GM12878 (cell line): ENCODE results near the gene SCRN2. TPM values are rescaled to one million over a fixed set of nuclear protein-coding genes. Genes with fewer than 3 reads are reported as not detected.
A peak's percentile ranks its signal among the peaks of the same experiment; 100 is the strongest.

Source experiments
- ATAC-seq: fragments of 200-7000 bp; cut with Tn5 transposase; 3 replicates; pipeline ENCODE4 v1.9.1; 2020; ENCODE audit warnings: mild to moderate bottlenecking, moderate library complexity
- BruUV-seq: library from RNA; stranded (reverse); fragments of 400-500 nt; replicated peaks from 2 replicates; lab custom pipeline; 2021; lab: Mats Ljungman, UMichigan
- CTCF ChIA-PET: fragments of 300-600 bp; sonication (Branson Sonifier 250); formaldehyde crosslinking; extraction: SDS; loops from one replicate; lab custom pipeline; 2021; ENCODE audit warnings: inconsistent platforms; lab: Yijun Ruan, JAX
- POLR2A ChIA-PET: fragments of 350-600 bp; formaldehyde crosslinking; extraction: SDS; loops from one replicate; lab custom pipeline; 2021; ENCODE audit warnings: inconsistent platforms; lab: Charles Lee
- RAD21 ChIA-PET: fragments of 300-600 bp; sonication (Branson Sonifier 250); formaldehyde crosslinking; loops from one replicate; lab custom pipeline; 2023; ENCODE audit warnings: antibody characterized with exemption; ENCODE audit not compliant: unreplicated experiment; lab: Charles Lee
- SMC1A ChIA-PET: fragments of 300-600 bp; sonication (Branson Sonifier 250); formaldehyde crosslinking; loops from one replicate; lab custom pipeline; 2023; ENCODE audit not compliant: unreplicated experiment, uncharacterized antibody; lab: Charles Lee
- DNase-seq: peaks from one replicate; pipeline ENCODE4 v3.0.0-alpha.2; 2011; ENCODE audit warnings: low read depth, low spot score
- FAIRE-seq: peaks from 3 replicates; lab custom pipeline; 2011; peaks lifted over from hg19 to GRCh38; lab: Jason Lieb, UNC
- H2AFZ ChIP-seq: 2 replicates; pipeline ENCODE4 v1.6.0; 2011; ENCODE audit warnings: low read depth, low read length, control low read depth; ENCODE audit not compliant: control insufficient read depth
- H3K27ac ChIP-seq: 2 replicates; pipeline ENCODE4 v1.5.1; 2011; ENCODE audit warnings: control low read depth; ENCODE audit not compliant: control insufficient read depth, insufficient read depth
- H3K27me3 ChIP-seq, 2 experiments: replicated peaks in 1 of 2; 2 replicates each; pipeline versions ENCODE4 v1.6.0 to v1.6.1; 2011; ENCODE audit warnings: low read length in 1 of 2; ENCODE audit not compliant: control insufficient read depth in 2 of 2, insufficient read depth in 2 of 2
- H3K36me3 ChIP-seq, 2 experiments: 2 replicates each; pipeline ENCODE4 v1.5.1; 2011; ENCODE audit warnings: low read length in 1 of 2; ENCODE audit not compliant: control insufficient read depth in 2 of 2, insufficient read depth in 2 of 2
- H3K4me1 ChIP-seq: 2 replicates; pipeline ENCODE4 v1.6.1; 2011; ENCODE audit warnings: mild to moderate bottlenecking, low read length, moderate library complexity, mixed read lengths; ENCODE audit not compliant: control insufficient read depth, insufficient read depth
- H3K4me2 ChIP-seq: 2 replicates; pipeline ENCODE4 v1.6.0; 2011; ENCODE audit warnings: control low read depth; ENCODE audit not compliant: control insufficient read depth, insufficient read depth
- H3K4me3 ChIP-seq: fragments of 200-600 bp; sonication (generic); 2 replicates; pipeline ENCODE4 v1.5.1; 2016
- H3K79me2 ChIP-seq: 2 replicates; pipeline ENCODE4 v1.6.0; 2011; ENCODE audit warnings: low read length; ENCODE audit not compliant: control insufficient read depth, insufficient read depth
- H3K9ac ChIP-seq: 2 replicates; pipeline ENCODE4 v1.8.0; 2011; ENCODE audit warnings: low read length, control low read depth, mixed read lengths; ENCODE audit not compliant: control insufficient read depth, insufficient read depth
- H3K9me3 ChIP-seq: replicated peaks from 3 replicates; pipeline ENCODE4 v1.5.1; 2011; ENCODE audit warnings: mild to moderate bottlenecking, low read length; ENCODE audit not compliant: control insufficient read depth, insufficient read depth
- H4K20me1 ChIP-seq: 2 replicates; pipeline ENCODE4 v1.6.0; 2011; ENCODE audit not compliant: control insufficient read depth, insufficient read depth
- BACH1 ChIP-seq: fragments of 450-650 bp; IDR thresholded peaks from 2 replicates; pipeline ENCODE4 v1.6.1; 2017; ENCODE audit warnings: mild to moderate bottlenecking, borderline replicate concordance
- BHLHE40 ChIP-seq, 2 experiments: fragments of 450-650 bp in 1 of 2; IDR thresholded peaks; 2 replicates each; pipeline ENCODE4 v1.6.1; 2011 to 2017; ENCODE audit warnings: low read depth in 2 of 2, borderline replicate concordance in 1 of 2, improper control_type of control experiment in 1 of 2, low read length in 1 of 2, mild to moderate bottlenecking in 1 of 2
- CEBPB ChIP-seq, 2 experiments: fragments of 150-350 bp in 1 of 2; IDR thresholded peaks; 2 replicates each; pipeline ENCODE4 v1.6.1; 2012 to 2014; ENCODE audit warnings: low read depth in 2 of 2, low read length in 2 of 2, borderline replicate concordance in 1 of 2, inconsistent platforms in 1 of 2
- IKZF1 ChIP-seq: fragments of 450-650 bp; conservative IDR thresholded peaks from 2 replicates; pipeline ENCODE4 v1.6.1; 2017; ENCODE audit warnings: antibody characterized with exemption, mild to moderate bottlenecking
- IKZF2 ChIP-seq, 2 experiments: fragments of 450-650 bp; IDR thresholded peaks; 2 replicates each; pipeline ENCODE4 v1.6.1; 2017; ENCODE audit warnings: mild to moderate bottlenecking in 2 of 2, moderate library complexity in 2 of 2
- MEF2B ChIP-seq: fragments of 450-650 bp; IDR thresholded peaks from 2 replicates; pipeline ENCODE4 v1.6.1; 2018; ENCODE audit warnings: mild to moderate bottlenecking, moderate library complexity; ENCODE audit not compliant: partially characterized antibody, poor library complexity, severe bottlenecking
- MTA2 ChIP-seq: fragments of 450-650 bp; IDR thresholded peaks from 2 replicates; pipeline ENCODE4 v1.6.1; 2016; ENCODE audit warnings: low read depth, mild to moderate bottlenecking, moderate library complexity
- NR2F1 ChIP-seq: fragments of 450-650 bp; conservative IDR thresholded peaks from 2 replicates; pipeline ENCODE4 v1.6.1; 2017; ENCODE audit warnings: mild to moderate bottlenecking
- POLR2AphosphoS2 ChIP-seq: IDR thresholded peaks from 2 replicates; pipeline ENCODE4 v1.6.1; 2011; ENCODE audit warnings: low read depth, mild to moderate bottlenecking, low read length, improper control_type of control experiment, moderate library complexity
- RAD51 ChIP-seq: fragments of 450-650 bp; IDR thresholded peaks from 2 replicates; pipeline ENCODE4 v1.6.1; 2016; ENCODE audit warnings: moderate library complexity, mild to moderate bottlenecking, inconsistent platforms
- STAT3 ChIP-seq: IDR thresholded peaks from 2 replicates; pipeline ENCODE4 v1.6.1; 2011; ENCODE audit warnings: low read depth, low read length, improper control_type of control experiment
- ZNF622 ChIP-seq: fragments of 450-650 bp; IDR thresholded peaks from 2 replicates; pipeline ENCODE4 v1.6.1; 2017; ENCODE audit warnings: mild to moderate bottlenecking, inconsistent platforms
- ZZZ3 ChIP-seq: IDR thresholded peaks from 2 replicates; pipeline ENCODE4 v1.6.1; 2011; ENCODE audit warnings: low read depth; ENCODE audit not compliant: control insufficient read depth, insufficient read length
- WGBS: methylation state at CpG from one replicate; pipeline ENCODE4 v1.1.6; 2016; ENCODE audit warnings: low lambda C conversion rate; ENCODE audit not compliant: insufficient replicate concordance, insufficient coverage; ENCODE audit errors: missing lambda C conversion rate; 5-methylcytosine and 5-hydroxymethylcytosine counted together
- in situ Hi-C: fragments of 300-500 bp; cut with MboI; formaldehyde crosslinking; loops from 9 replicates; pipeline ENCODE4 v1.14.3; 2018; ENCODE audit warnings: mixed read lengths
- intact Hi-C: fragments of 100-400 bp; cut with micrococcal nuclease; formaldehyde crosslinking; loops from one replicate; pipeline ENCODE4 v1.14.2; 2022; ENCODE audit not compliant: unreplicated experiment
- polyA plus RNA-seq, 11 experiments: library from polyadenylated mRNA; depleted of rRNA in 4 of 11; unstranded in 6 of 11; stranded (reverse) in 5 of 11; fragments of >200 nt; fragmentation: Nextera tagmentation in 4 of 11; fragmentation: Illumina TruSeq in 1 of 11; extraction: Ambion mirVana in 4 of 11; extraction: Trizol in 1 of 11; gene quantifications; 1 replicate in 1 of 11; 2 replicates in 10 of 11; pipeline versions ENCODE4 v1.2.1 to v1.2.3, GENCODE V29; 2011 to 2016; ENCODE audit warnings: inconsistent platforms in 2 of 11, missing spikeins in 2 of 11, low read depth in 1 of 11
- total RNA-seq, 4 experiments: library from RNA; depleted of rRNA in 3 of 4; stranded (reverse); fragments of >200 nt in 3 of 4; fragmentation: Illumina TruSeq in 1 of 4; extraction: Trizol in 1 of 4; gene quantifications; 2 replicates each; pipeline versions ENCODE4 v1.2.1 to v1.2.3, GENCODE V29; 2013 to 2021
- TF ChIP-seq, protein P1 (sequence below): fragments of 450-650 bp; IDR thresholded peaks from 2 replicates; pipeline ENCODE4 v1.6.1; 2017; ENCODE audit warnings: low read depth, mild to moderate bottlenecking, moderate library complexity

Gene SCRN2
- total and polyA plus RNA-seq, 10 of the 15 experiments (the other 5 are each of a cell fraction or from before 2014, with no cell fraction given), result 0.34 to 33.3 (median 20.1) TPM

DNA sequence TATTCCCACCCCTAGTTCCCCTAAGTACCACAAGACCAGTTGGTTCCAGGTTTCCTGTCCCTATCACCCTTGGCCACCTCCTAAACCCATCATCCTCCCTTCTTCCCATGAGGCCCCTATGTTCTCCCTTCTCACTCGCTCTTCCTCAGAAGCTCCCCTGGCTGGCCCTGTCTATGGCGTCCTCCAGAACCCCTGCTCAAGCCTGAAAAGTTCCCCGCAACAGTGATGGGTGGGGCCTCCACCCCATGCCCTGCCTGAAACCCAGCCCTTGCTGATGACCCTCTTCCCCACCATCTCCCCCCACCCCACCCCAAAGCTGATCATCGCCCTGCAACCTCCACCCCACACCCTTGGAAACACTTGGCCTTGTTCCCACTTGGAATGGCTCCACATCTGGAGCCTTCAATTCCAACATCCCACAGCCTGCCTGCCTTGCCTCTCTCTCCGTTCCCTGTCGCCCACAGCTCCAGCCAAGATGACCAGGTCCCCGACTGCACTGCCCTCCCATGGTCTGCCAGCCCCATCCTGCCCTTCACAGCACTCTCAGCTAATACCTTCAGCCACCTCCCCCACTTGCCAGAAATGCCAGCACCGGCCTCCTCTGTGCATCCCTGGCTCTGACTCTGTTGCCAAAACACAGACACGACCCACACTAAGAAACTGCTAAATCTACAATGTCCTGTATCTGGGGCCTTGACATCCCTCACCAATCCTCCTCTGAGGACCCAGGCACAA, 30.0 kb downstream of the SCRN2 start:
- in situ Hi-C loops, result no loop called here
- ATAC-seq (no peak), FAIRE-seq (no peak), DNase-seq (no peak)
- Histone ChIP-seq H3K36me3 (peaks cover 3 to 11% of the 10 kb centered on the region in 2 experiments; a peak in 3 of 4 replicates), H3K27ac (no peak overlapping the region), H3K4me3 (no peak overlapping the region), H3K4me2 (no peak overlapping the region), H2AFZ (no peak overlapping the region), H3K79me2 (no peaks in the 10 kb centered on the region), H3K9ac (no peak overlapping the region), H3K4me1 (no peaks in the 10 kb centered on the region), H3K9me3 (no peaks in the 10 kb centered on the region), H4K20me1 (no peaks in the 10 kb centered on the region), H3K27me3 (no peaks in the 10 kb centered on the region)
- CTCF ChIA-PET, result interaction anchor here (0.7 kb wide), 1 partner anchor 12 kb away, joined by 3 read pairs; no protein-coding TSS in a partner anchor
- SMC1A ChIA-PET, result no interaction called here
- no TSS peak for BruUV-seq
- TF ChIP-seq CEBPB (IDR thresholded peaks at IDR 0.05; ENCODE audit: borderline replicate concordance in 1 of 2, low read depth in 2 of 2, low read length in 2 of 2), result no peak
- RAD21 ChIA-PET, result no interaction called here
- WGBS, result 76% methylated on average over 9 of the region's 9 CpGs
- POLR2A ChIA-PET, result interaction anchor here (1.2 kb wide), 1 partner anchor 11 kb away, joined by 3 read pairs; no protein-coding TSS in a partner anchor
- intact Hi-C loops, result no loop called here

DNA sequence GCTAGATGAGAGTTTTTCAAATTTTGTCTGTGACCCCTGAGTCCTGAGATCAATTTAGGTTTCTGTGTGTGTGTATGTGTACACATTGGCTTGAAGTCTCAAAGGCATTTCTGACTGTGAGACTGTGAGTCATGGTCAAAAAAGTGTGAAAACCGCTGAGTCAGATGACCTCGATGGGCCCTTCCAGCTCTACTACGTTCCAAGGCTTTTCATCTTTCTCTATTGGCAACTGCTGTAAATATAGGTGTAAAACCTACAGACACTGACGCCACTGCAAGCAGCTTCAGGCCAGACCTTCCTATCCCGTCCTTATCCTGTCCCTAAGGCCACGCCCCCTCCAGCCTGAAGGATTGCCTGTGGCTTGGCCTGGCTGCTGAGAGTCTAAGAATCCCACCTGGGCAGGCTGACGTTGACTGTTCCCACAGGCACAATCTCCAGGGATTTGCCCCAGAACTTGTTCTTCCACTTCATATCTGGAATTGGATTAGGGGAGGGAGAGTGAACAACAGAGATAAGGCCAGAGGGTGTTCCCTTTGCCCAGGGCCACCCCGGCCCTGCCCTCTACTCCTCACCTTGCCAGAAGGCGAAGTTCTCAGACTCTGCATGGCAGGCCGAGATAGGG, 30.8 kb downstream of the SCRN2 start:
- no peak overlapping the region for H3K4me2 ChIP-seq
- CTCF ChIA-PET, result interaction anchor here (0.7 kb wide), 1 partner anchor 11 kb away, joined by 3 read pairs; no protein-coding TSS in a partner anchor
- BruUV-seq, result no TSS peak
- no peak overlapping the region for H3K27ac ChIP-seq
- H3K36me3 ChIP-seq, result peaks cover 0 to 11% of the 10 kb centered on the region in 2 experiments; a peak in 3 of 4 replicates
- H3K4me3 ChIP-seq, result no peak overlapping the region
- POLR2A ChIA-PET, result interaction anchor here (1.2 kb wide), 1 partner anchor 12 kb away, joined by 3 read pairs; no protein-coding TSS in a partner anchor
- no peaks in the 10 kb centered on the region for H3K4me1 ChIP-seq
- DNase-seq, result no peak
- SMC1A ChIA-PET, result no interaction called here
- intact Hi-C loops (no loop called here), in situ Hi-C loops (no loop called here)
- RAD21 ChIA-PET, result interaction anchor here (1.1 kb wide), 1 partner anchor 31 kb away, joined by 3 read pairs; the partner anchor contains the start of gene SCRN2
- ATAC-seq, result peak; percentile 90
- WGBS, result 72% methylated on average over 10 of the region's 10 CpGs
- FAIRE-seq, result peak; percentile 13
- no peaks in the 10 kb centered on the region for H4K20me1 ChIP-seq
- H2AFZ ChIP-seq, result no peak overlapping the region
- no peak overlapping the region for H3K9ac ChIP-seq
- H3K79me2 ChIP-seq, result no peaks in the 10 kb centered on the region
- H3K27me3 ChIP-seq, result no peaks in the 10 kb centered on the region
- H3K9me3 ChIP-seq, result no peaks in the 10 kb centered on the region
- no peak for TF ChIP-seq STAT3
- no peak for TF ChIP-seq ZZZ3
- TF ChIP-seq BACH1, result peak; percentile 75; the same call in 1 of the 2 replicates
- peak; percentile 76 for TF ChIP-seq RAD51
- peak; percentile 12 for TF ChIP-seq MEF2B
- peak; percentile 75 for TF ChIP-seq NR2F1
- TF ChIP-seq MTA2, result peak; percentile 25; the same call in 1 of the 2 replicates
- 0 out of 4 replicates have a peak, but pooled peaks of 1 of the 2 experiments have one; percentile 29 for TF ChIP-seq IKZF2 (IDR thresholded peaks at IDR 0.05)
- TF ChIP-seq, protein P1, sequence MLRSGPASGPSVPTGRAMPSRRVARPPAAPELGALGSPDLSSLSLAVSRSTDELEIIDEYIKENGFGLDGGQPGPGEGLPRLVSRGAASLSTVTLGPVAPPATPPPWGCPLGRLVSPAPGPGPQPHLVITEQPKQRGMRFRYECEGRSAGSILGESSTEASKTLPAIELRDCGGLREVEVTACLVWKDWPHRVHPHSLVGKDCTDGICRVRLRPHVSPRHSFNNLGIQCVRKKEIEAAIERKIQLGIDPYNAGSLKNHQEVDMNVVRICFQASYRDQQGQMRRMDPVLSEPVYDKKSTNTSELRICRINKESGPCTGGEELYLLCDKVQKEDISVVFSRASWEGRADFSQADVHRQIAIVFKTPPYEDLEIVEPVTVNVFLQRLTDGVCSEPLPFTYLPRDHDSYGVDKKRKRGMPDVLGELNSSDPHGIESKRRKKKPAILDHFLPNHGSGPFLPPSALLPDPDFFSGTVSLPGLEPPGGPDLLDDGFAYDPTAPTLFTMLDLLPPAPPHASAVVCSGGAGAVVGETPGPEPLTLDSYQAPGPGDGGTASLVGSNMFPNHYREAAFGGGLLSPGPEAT, result peak; percentile 35; the same call in 1 of the 2 replicates
- peak; percentile 61 for TF ChIP-seq IKZF1
- TF ChIP-seq POLR2AphosphoS2, result no peak
- TF ChIP-seq ZNF622, result no peak
- peak in 1 of 2 experiments; percentile 34; a peak in 1 of 4 replicates for TF ChIP-seq BHLHE40 (IDR thresholded peaks at IDR 0.05; ENCODE audit: borderline replicate concordance in 1 of 2, low read depth in 2 of 2, low read length in 1 of 2)
